Stimulated activated CD8-positive, alpha-beta memory T cell treated with anti-CD3 and anti-CD28 coated beads, Interleukin-12 subunit alpha, Interleukin-12 subunit beta, amount 100 ng/mL, for 24 hours (primary cell): Measurements from ENCODE around the gene BSDC1.
"Not testable (repeated sequence)": the region's sequence is repeated elsewhere in the genome, so short reads cannot be mapped to it uniquely, and the experiment has no call there.

Experiments used
- DNase-seq: peaks from one replicate; pipeline ENCODE4 v3.0.0-alpha.2; 2020; ENCODE audit errors: extremely low read depth

Gene BSDC1

DNA sequence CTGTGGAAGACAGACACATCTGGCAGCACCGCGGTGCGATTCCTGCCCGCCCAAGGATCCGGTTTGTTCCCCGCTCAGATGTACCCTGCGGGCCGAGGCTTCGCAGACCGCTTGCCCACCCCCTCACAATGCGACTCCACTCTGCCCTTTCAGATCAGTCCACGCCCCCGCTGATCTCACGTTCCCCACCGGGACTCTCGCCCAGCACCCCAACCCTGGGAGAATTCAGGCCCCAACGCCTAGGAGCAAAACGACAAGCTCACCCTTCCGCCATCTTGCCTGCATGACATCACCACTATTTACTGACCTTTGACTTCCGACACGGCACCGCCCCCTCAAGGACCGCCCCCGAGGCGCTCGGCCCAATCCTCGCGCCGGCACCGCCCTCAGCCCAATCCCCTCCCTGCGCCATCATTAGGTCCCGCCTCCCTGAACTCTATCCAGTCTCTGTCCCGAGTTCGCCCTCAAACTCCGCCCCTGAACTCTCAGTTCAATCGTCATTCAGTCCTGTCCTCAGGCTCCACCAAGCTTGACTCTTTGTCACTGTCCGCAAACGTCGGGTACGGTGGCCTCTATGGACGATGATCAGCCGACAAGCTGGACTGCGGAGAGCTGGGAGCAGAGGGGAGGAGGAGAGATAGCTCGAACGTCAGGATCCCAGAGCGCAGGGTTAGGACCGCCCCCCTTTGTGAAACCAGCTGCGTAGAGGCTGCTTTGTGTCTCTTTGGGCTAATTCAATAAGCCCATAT is at the start of gene BSDC1:
Gene BSDC1 (minus strand): TSS at position 301 of the 749 bp plus-strand sequence. CDS start 27 bp downstream, at position 274.
- peak; percentile 91 for DNase-seq

GRCh38 chr1:32441467-32441866 is 47.2 kb upstream of the BSDC1 start:
- DNase-seq, result not testable (repeated sequence)

GRCh38 chr1:32438777-32439176 is 44.5 kb upstream of the BSDC1 start:
- not testable (repeated sequence) for DNase-seq

- no peak for DNase-seq
Measured at GRCh38 chr1:32438136-32438535, 43.9 kb upstream of the BSDC1 start.

DNA sequence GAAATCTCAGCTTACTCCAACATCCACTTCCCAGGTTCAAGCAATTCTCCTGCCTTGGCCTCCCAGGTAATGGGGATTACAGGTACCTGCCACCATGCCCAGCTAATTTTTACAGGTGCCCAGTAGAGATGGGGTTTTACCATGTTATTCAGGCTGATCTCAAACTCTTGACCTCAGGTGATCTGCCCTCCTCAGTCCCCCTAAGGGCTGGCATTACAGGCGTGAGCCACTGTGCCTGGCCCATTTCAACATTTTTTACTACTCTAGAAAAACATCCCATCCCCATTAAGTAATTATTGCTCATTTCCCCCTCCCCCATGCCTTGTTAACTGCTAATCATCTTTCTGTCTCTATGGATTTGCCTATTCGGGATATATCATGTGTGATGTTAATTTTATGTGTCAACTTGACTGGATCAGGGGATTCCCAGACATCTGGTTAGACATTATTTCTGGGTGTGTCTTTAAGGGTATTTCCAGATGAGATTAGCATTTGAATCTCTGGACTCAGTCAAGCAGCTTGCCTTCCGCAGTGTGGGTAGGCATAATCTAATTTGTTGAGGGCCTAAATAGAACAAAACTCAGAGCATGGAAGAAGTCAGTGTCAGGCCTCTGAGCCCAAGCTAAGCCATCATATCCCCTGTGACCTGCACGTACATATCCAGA is 37.6 kb upstream of the BSDC1 start:
- DNase-seq, result no peak

DNA sequence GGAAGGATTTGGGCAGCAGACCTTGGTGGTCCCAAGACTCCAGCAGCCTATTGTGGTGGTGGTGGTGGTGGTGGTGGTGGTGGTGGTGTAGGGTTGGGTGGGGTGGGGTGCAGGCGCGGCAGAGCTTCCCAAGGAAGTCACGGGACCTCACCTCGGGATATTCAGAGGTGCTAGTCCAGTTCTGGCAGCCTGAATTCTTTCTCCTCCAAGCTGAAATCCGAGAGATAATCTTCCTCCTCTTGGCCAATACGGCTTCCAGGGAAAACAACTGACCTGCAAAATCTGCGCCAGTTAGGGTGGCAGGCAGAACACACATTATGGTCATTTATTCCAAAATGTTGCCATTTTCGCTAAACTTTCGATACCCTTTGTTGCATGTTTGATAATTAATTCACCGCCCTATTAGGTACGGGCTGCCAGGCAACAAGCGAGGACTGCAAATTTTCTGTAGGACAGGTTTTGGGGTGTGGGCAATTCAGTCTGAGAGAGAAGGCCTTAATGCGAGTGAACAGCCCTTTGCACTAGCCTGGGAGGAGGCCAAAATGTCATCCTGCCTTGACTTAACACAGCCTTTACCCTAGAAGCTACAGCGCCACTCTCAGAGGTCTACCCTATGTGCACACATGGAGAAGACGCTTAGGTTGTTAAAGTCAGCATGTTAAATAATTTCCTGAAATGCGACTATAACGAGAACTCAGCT is 33.2 kb upstream of the BSDC1 start:
- no peak for DNase-seq

- DNase-seq, result no peak
Measured at GRCh38 chr1:32426489-32427255, 32.4 kb upstream of the BSDC1 start.

DNA sequence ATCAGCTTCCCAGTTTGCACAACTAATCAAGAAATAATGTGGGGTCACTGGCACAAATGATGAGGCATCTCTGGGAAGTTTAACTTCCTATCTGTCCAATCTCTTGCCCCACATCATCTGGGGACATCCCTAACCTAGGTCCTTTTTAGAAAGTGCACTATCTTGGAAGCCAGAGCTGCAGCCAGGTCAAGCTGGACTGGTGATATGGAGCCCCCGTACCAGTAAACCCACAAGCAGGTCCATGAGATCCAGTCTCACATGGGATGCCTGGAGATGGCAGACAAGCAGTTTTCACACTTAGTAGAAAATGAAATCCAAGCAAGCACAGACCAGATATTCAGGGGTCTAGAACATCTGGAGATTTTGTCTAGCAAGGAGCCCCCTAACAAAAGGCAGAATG is 27.5 kb upstream of the BSDC1 start:
- no peak for DNase-seq

DNA sequence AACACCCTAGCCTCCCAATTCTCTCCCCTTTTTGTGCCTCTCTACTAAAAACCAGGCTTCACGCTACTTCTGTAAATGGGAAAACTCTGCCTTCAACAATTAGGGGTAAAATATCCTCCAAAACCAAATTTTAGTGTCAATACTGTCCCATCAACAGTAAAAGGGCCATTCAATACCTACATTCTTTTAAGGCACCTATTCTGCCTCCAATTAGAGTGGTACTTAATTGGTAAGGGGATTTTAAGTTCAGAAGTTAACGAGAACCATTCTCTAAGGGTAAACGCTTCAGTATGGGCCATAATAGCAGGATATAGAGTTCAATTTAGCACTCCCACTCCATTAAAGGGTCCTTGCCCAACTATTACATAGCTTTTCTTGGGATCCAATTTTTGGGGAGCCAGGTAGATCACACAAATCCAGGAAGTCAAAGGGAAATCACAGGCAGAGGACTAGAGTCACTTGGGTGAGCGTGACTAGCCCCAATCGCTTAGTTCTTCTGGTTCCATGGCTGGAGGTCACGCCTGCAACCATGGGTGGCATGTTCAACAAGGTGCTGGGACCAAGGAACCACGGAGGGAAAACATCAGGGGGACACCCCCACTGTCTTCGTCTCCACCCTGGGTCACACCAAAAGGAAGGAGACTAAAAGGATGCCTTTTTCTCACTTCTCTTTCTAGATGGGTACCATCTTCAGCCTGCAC is 20.1 kb upstream of the BSDC1 start:
- no peak for DNase-seq

- DNase-seq, result peak; percentile 33
Measured at GRCh38 chr1:32413507-32414185, 19.4 kb upstream of the BSDC1 start.

DNA sequence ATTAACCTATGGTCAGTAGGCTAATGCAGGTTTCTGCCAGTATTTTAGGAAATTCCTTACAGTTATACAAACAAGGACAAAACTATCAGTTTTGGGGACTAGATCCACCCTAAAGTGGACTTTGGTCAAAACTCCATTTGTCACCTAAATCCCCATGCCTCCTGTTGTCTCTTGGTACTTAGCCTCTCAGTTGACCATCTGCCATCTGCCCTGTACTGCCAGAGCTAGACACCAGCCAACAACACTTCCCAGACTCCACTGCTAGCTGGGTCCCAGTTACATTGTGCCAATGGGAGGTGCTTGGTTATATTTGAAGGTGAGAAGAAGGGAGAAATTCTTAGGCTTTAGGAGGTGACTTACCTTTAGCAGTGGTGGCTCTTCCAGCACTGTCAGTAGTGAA is 17.0 kb upstream of the BSDC1 start:
- DNase-seq, result no peak

- DNase-seq, result no peak
Measured at GRCh38 chr1:32406629-32407111, 12.4 kb upstream of the BSDC1 start.

- no peak for DNase-seq
Measured at GRCh38 chr1:32405672-32406467, 11.6 kb upstream of the BSDC1 start.

- DNase-seq, result no peak
Measured at GRCh38 chr1:32404946-32405345, 10.7 kb upstream of the BSDC1 start.

- DNase-seq, result peak; percentile 5
Measured at GRCh38 chr1:32400876-32401631, 6.8 kb upstream of the BSDC1 start.

DNA sequence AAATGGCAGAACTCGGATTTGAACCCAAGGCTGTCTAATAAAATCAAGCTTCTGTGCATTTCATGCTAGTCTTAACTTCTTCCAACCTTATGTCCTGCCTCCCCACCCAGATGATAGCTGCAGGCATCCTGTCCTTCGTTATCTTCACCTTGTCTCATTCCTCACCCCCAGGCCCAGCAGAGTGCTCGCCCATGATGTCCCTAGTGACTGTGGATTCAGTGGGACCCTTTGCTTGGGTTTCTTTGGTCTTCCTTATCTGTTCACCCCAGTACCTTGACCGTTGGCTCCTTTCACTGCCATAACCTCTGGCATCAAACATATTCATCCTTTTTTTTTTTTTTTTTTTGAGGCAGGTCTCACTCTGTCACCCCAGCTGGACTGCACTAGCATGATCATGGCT is 5.6 kb upstream of the BSDC1 start:
- DNase-seq, result no peak

DNA sequence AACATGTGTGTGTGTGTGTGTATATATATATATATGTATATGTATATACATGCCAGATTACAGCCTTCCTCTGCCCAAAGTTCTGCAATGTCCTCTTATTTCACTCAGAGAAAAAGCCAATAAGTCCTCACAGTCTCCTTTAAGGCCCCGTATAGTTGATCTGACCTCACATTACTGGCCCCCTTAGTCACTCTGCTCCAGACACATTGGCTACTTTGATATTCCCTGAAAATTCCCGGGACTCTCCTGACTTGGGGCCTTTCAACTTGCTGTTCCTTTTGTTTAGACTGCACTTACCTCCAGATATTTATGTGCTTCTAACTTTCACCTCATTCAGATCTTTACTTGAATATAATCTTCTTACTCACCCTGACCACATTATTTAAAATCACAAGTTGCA is 4.2 kb upstream of the BSDC1 start:
- DNase-seq, result no peak

GRCh38 chr1:32396524-32396923 is 2.3 kb upstream of the BSDC1 start:
- not testable (repeated sequence) for DNase-seq

GRCh38 chr1:32394890-32395432 is 720 bp upstream of the BSDC1 start:
- no peak for DNase-seq
